Thymus (tissue), 11 donors: ENCODE measurements around the gene PCDH9. TPM values are rescaled to one million over a fixed set of nuclear protein-coding genes. Genes with fewer than 3 reads are reported as not detected.

Experiments
- DNase-seq, 9 donors: peaks; one replicate each; pipeline ENCODE4 v3.0.0-alpha.2; 2013; ENCODE audit warnings: low spot score in 9 of 9, low read depth in 6 of 9, missing footprints in 1 of 9
- H3K27ac ChIP-seq, 2 donors: one replicate each; pipeline ENCODE4 v1.5.1; 2013; ENCODE audit warnings: control low read depth in 1 of 2, low read depth in 1 of 2, low read length in 1 of 2, mild to moderate bottlenecking in 1 of 2, moderate library complexity in 1 of 2
- H3K27me3 ChIP-seq, 2 donors: one replicate each; pipeline ENCODE4 v1.5.1; 2013; ENCODE audit warnings: low read length in 1 of 2; ENCODE audit not compliant: control insufficient read depth in 2 of 2, insufficient read depth in 1 of 2
- H3K36me3 ChIP-seq, 2 donors: one replicate each; pipeline ENCODE4 v1.5.1; 2013; ENCODE audit warnings: low read length in 1 of 2, mild to moderate bottlenecking in 1 of 2, moderate library complexity in 1 of 2; ENCODE audit not compliant: control insufficient read depth in 2 of 2, insufficient read depth in 2 of 2
- H3K4me1 ChIP-seq, 2 donors: one replicate each; pipeline ENCODE4 v1.5.1; 2013; ENCODE audit warnings: low read length in 2 of 2; ENCODE audit not compliant: control insufficient read depth in 2 of 2, insufficient read depth in 2 of 2
- H3K4me3 ChIP-seq, 2 donors: one replicate each; pipeline ENCODE4 v1.5.1; 2013; ENCODE audit warnings: low read length in 2 of 2, control low read depth in 1 of 2, mild to moderate bottlenecking in 1 of 2
- H3K9me3 ChIP-seq, 2 donors: one replicate each; pipeline ENCODE4 v1.5.1; 2013; ENCODE audit warnings: low read length in 1 of 2, mild to moderate bottlenecking in 1 of 2; ENCODE audit not compliant: control insufficient read depth in 2 of 2, insufficient read depth in 1 of 2
- WGBS: extraction: QIAGEN DNeasy Blood & Tissue Kit; methylation state at CpG from one replicate; pipeline ENCODE4 v1.1.7; 2013; 5-methylcytosine and 5-hydroxymethylcytosine counted together
- polyA plus RNA-seq: library from polyadenylated mRNA; stranded (reverse); fragments of 200-250 nt; gene quantifications from one replicate; pipeline ENCODE4 v1.2.3, GENCODE V29; 2013
- total RNA-seq: library from RNA; stranded (reverse); fragments of 120-200 nt; gene quantifications from one replicate; pipeline ENCODE4 v1.2.4, GENCODE V29; 2013
- donor health status: healthy.

Gene PCDH9
- total and polyA plus RNA-seq, 2 donors, result 0.82 to 5.0 TPM

DNA sequence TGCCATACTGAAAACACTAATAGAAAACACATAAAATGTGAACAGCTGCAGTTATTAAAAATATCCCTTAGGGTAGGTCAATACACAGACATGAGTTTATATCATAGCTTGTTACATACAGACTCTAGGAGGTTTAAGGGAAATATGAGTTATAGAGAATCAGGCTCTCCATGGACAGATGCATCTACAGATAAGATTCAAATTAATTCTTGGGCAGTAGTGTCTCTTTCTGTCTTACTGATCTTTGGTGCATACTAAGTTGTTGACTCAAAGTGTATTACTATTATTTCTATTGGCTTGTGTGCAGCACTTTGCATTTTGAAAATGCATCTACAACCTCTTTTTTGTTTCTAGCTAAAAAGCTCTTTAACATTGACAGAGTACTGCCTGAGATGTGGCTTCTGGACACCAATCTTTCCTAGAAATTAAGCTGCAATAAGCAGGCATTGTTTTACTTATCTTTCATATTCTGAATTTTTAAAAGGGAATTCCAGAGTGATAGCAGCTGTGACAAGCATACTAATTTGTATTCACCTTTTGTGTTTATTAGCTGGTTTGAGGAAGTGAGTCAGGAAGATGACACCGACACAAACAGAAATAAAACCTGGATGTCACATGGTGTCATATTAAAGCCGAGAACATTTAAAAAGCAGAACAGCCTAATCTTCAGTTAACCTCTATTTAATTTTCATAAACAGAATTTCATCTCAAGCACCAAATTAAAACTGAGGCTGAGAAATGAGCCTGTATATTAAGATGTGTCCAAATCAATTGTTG, 399.0 kb downstream of the PCDH9 start:
- H3K9me3 ChIP-seq, result no peaks in the 10 kb centered on the region
- H3K36me3 ChIP-seq, result no peaks in the 10 kb centered on the region
- no peaks in the 10 kb centered on the region for H3K4me1 ChIP-seq
- H3K27me3 ChIP-seq, result no peaks in the 10 kb centered on the region
- 30% methylated on average over 2 of the region's 2 CpGs for WGBS
- no peak overlapping the region for H3K4me3 ChIP-seq
- H3K27ac ChIP-seq, result no peak overlapping the region
- DNase-seq, result no peak

DNA sequence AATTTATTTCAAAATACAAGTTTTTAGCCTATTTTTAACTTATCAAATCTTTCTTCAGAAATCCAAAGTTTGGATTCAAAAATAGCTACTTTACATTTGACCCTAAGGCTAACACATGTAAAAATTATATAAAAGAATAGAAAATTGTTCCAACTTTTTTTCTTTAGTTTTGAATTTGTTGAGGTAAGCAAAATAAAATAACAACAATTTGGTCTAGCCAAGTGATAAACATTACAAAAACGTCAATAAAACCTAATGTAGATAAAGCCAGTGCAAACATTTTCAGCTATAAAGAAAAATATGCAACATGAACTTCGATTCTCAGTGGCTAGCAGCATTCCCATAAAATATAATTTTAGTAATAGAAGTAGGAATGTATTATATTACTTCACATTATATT, 400.3 kb downstream of the PCDH9 start:
- no peak for DNase-seq

DNA sequence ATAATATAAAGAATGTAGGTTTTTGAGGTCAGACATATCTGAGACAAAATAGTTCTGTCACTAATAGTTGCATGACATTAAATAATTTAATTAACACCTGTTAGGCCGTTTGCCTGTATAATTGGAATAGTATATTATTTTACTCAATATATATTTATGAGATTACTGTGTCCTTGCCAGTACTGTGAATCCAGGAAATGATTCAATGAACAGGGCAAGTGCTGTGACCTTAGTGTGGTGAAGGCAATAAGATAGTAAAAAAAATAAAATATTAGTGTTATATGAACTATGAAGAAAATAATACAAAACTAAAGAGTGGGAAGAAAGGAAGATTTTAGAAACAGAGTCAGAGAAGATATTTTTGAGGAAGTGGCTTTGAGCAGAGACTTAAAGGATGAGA, 403.7 kb downstream of the PCDH9 start:
- Histone ChIP-seq H3K36me3 (no peaks in the 10 kb centered on the region), H3K27ac (no peak overlapping the region), H3K27me3 (no peaks in the 10 kb centered on the region), H3K4me3 (no peak overlapping the region), H3K9me3 (no peaks in the 10 kb centered on the region), H3K4me1 (no peaks in the 10 kb centered on the region)
- DNase-seq, result no peak
- 95% methylated on average over 1 of the region's 1 CpG for WGBS

More for the DNA sequence above, 400.3 kb downstream of the PCDH9 start:
- Histone ChIP-seq H3K4me1 (no peaks in the 10 kb centered on the region), H3K9me3 (no peaks in the 10 kb centered on the region), H3K27ac (no peak overlapping the region), H3K36me3 (no peaks in the 10 kb centered on the region), H3K4me3 (no peak overlapping the region), H3K27me3 (no peaks in the 10 kb centered on the region)
- WGBS, result 96% methylated on average over 2 of the region's 2 CpGs

DNA sequence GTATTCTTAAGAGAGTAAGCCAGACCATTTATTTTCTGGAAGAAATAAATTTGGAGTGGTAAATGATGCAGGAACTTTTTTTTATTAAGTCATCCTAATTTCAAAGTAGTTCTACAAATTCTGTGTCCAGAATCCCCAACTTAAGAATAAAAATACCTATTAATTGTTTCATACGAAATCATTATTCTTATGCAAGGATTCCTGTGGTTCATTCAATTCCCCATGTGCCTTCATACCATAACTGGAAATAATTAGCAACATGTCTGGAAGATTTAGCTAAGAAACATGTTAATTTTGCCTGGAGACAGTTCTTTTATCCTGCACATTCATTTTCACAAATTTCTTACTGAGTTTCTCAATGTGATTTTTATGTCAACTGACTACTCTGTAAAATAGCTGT, 408.6 kb downstream of the PCDH9 start:
- H3K9me3 ChIP-seq, result no peaks in the 10 kb centered on the region
- H3K27me3 ChIP-seq, result no peaks in the 10 kb centered on the region
- H3K4me3 ChIP-seq, result no peak overlapping the region
- H3K27ac ChIP-seq, result no peak overlapping the region
- no peak for DNase-seq
- no peaks in the 10 kb centered on the region for H3K4me1 ChIP-seq
- WGBS, result 100% methylated on average over 1 of the region's 1 CpG
- no peaks in the 10 kb centered on the region for H3K36me3 ChIP-seq

DNA sequence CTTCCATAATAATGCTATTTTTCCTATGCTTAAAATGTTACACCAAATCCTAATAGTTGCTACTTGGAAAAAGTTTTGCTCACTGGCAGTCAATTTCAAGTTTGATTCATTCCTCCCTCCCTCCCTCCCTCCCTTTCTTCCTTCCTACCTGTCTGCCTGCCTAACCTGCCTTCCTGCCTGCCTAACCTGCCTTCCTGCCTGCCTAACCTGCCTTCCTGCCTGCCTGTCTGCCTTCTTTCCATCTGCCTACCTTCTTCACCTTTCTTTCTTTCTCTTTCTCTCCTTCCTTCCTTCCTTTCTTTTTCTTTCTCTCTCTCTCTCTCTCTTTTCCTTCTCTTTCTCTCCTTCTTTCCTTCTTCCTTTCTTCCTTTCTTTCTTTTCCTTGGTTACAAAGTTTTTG, 418.7 kb downstream of the PCDH9 start:
- Histone ChIP-seq H3K27ac (no peak overlapping the region), H3K9me3 (no peaks in the 10 kb centered on the region), H3K36me3 (no peaks in the 10 kb centered on the region), H3K27me3 (no peaks in the 10 kb centered on the region), H3K4me3 (no peak overlapping the region), H3K4me1 (no peaks in the 10 kb centered on the region)
- DNase-seq, result no peak

DNA sequence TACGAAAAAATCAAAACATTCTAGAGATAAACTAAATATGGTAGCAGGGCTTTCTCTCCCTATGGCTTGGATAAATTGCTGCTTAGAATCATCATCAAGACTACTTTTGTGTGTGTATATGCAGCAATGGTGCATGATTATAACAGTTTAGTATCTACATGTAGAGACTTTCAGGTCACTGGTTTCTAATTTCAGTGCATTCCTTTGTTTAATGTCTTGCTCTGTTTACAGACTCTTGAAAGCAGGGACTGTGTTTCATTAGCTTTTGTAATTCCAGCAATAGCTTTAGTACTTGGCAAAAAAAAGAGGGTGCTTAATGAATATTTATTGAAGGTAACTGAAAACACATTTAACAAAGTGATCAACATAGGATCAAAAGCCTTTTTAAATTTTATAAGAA, 420.7 kb downstream of the PCDH9 start:
- Histone ChIP-seq H3K9me3 (no peaks in the 10 kb centered on the region), H3K4me1 (no peaks in the 10 kb centered on the region), H3K36me3 (no peaks in the 10 kb centered on the region), H3K4me3 (no peak overlapping the region), H3K27me3 (no peaks in the 10 kb centered on the region), H3K27ac (no peak overlapping the region)
- no peak for DNase-seq
- 92% methylated on average over 1 of the region's 1 CpG for WGBS

DNA sequence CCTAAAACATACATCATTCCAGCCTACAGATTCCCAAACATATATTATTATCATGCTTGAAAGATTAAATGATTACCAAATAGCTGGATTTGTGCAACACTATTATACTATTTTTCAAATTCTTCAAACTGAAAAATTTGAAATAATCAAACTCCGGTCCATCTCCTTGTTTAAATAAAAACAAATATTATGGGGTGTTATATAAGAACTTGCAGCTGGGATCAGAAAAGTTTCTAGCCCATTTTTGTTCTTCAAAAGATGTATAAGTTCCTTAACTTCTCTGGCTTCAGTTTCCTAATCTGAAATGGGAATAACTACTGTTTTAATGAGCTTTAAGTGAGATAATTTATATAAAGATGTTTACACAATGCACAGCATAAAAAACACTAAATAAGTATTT, 422.9 kb downstream of the PCDH9 start:
- H3K27ac ChIP-seq, result no peak overlapping the region
- H3K4me3 ChIP-seq, result no peak overlapping the region
- 96% methylated on average over 1 of the region's 1 CpG for WGBS
- H3K36me3 ChIP-seq, result no peaks in the 10 kb centered on the region
- H3K27me3 ChIP-seq, result no peaks in the 10 kb centered on the region
- no peaks in the 10 kb centered on the region for H3K9me3 ChIP-seq
- DNase-seq, result no peak
- no peaks in the 10 kb centered on the region for H3K4me1 ChIP-seq

DNA sequence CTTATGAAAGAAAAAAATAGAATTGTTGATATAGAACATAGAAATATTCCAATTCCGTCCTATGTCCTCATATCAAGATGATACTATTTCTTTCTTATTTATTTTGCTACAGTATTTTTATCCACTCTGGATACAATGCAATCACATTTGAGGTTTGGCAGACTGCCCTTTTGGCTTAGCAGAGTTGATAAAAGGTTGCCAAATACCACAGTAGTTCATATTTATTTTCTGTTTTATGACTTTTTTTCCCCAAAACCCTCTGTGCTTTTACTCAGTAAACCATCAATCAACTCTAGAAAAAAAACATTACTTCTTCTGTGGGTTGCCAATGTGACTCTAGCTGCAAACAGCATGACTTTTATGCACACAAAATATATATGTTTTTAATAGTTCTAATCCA, 424.5 kb downstream of the PCDH9 start:
- Histone ChIP-seq H3K27ac (no peak overlapping the region), H3K9me3 (no peaks in the 10 kb centered on the region), H3K4me1 (no peaks in the 10 kb centered on the region), H3K27me3 (no peaks in the 10 kb centered on the region), H3K36me3 (no peaks in the 10 kb centered on the region), H3K4me3 (no peak overlapping the region)
- DNase-seq, result no peak
- 94% methylated on average over 1 of the region's 1 CpG for WGBS

DNA sequence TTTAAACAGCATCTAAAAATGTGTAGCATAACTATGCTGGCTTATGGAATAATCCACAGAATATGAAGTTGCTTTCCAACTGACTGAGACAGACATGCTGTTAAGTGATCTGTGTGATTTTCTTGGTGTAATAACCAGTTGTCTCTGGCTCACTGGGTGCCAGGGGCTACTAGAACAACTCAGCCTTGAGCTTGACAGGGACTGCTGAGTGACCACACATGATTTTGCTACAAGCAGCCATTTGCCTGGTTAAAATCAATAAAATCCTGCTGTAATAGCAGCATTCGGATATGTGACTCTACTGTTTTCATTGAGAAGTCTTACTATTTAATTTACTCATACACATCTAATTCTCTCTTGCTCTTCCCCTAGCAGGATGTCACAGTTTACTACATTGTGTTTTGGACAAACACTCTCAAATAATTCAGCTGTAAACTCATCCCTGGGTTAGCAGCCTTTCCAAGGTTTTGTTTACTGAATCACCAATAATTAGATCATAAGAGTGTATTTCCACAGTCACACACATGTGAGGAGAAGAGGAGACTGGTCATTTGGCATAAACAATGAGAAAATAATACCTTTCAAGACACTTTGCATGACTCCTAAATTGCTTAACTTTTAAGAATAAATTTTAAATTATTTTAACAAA, 426.2 kb downstream of the PCDH9 start:
- H3K36me3 ChIP-seq, result no peaks in the 10 kb centered on the region
- no peaks in the 10 kb centered on the region for H3K4me1 ChIP-seq
- no peak overlapping the region for H3K4me3 ChIP-seq
- no peaks in the 10 kb centered on the region for H3K27me3 ChIP-seq
- no peaks in the 10 kb centered on the region for H3K9me3 ChIP-seq
- H3K27ac ChIP-seq, result no peak overlapping the region
- WGBS, result 94% methylated on average over 1 of the region's 1 CpG
- no peak for DNase-seq
